Gastroesophageal sphincter (tissue), 3 donors: ENCODE results near the gene SEMA5B.

Experiments
- EP300 ChIP-seq: sonication (generic); formaldehyde crosslinking; IDR thresholded peaks from one replicate; pipeline ENCODE4 v1.6.1; 2017; ENCODE audit warnings: antibody characterized with exemption, mild to moderate bottlenecking
- POLR2A ChIP-seq, 2 donors: fragments of 450-650 bp; IDR thresholded peaks; one replicate each; pipeline ENCODE4 v1.6.1; 2017; ENCODE audit warnings: antibody characterized with exemption in 2 of 2, mild to moderate bottlenecking in 2 of 2, moderate library complexity in 1 of 2
- TF ChIP-seq, protein P1 (sequence below), 4 experiments: fragments of 200-600 bp in 2 of 4; fragments of 450-650 bp in 2 of 4; sonication (generic) in 1 of 4; IDR thresholded peaks; one replicate each; pipeline ENCODE4 v1.5.1; 2017 to 2019; ENCODE audit warnings: antibody characterized with exemption in 4 of 4, mild to moderate bottlenecking in 2 of 4, moderate library complexity in 2 of 4

DNA sequence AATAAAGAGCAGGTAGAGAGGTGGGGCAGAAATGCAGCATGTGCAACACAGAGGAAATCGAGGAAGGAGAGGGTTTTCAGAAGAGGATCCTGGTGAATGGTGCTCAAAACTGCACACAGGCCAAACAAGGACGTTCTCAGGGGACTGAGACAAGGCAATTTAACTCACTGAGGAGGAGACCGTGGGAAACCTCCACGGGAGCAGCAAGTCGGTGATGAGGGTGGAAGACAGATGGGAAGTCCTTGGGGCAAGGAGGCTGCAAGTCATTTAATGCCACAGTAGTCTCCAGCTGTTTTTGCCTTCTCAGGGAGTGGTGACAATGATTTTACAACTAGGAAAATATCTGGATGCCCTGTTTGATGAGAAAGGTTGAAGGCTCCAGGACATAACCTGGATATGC lies 27.8 kb upstream of the SEMA5B start:
- TF ChIP-seq, protein P1, sequence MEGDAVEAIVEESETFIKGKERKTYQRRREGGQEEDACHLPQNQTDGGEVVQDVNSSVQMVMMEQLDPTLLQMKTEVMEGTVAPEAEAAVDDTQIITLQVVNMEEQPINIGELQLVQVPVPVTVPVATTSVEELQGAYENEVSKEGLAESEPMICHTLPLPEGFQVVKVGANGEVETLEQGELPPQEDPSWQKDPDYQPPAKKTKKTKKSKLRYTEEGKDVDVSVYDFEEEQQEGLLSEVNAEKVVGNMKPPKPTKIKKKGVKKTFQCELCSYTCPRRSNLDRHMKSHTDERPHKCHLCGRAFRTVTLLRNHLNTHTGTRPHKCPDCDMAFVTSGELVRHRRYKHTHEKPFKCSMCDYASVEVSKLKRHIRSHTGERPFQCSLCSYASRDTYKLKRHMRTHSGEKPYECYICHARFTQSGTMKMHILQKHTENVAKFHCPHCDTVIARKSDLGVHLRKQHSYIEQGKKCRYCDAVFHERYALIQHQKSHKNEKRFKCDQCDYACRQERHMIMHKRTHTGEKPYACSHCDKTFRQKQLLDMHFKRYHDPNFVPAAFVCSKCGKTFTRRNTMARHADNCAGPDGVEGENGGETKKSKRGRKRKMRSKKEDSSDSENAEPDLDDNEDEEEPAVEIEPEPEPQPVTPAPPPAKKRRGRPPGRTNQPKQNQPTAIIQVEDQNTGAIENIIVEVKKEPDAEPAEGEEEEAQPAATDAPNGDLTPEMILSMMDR (IDR thresholded peaks at IDR 0.05), result no peak
- TF ChIP-seq POLR2A (IDR thresholded peaks at IDR 0.05) (no peak), EP300 (no peak)
